HepG2 (cell line): ENCODE results near the gene DSTN. TPM values are rescaled to one million over a fixed set of nuclear protein-coding genes. Genes with fewer than 3 reads are reported as not detected.
A peak's percentile ranks its signal among the peaks of the same experiment; 100 is the strongest.

Experiments used
- BCLAF1 ChIP-seq: fragments of 450-650 bp; IDR thresholded peaks from 2 replicates; pipeline ENCODE4 v1.6.1; 2017; ENCODE audit warnings: mild to moderate bottlenecking
- FOXP4 ChIP-seq: sonication (generic); formaldehyde crosslinking; IDR thresholded peaks from 2 replicates; pipeline ENCODE4 v1.4.0; 2020; ENCODE audit warnings: missing genetic modification reagents
- HNF1B ChIP-seq: sonication (generic); formaldehyde crosslinking; IDR thresholded peaks from 2 replicates; pipeline ENCODE4 v1.5.1; 2020; ENCODE audit warnings: mild to moderate bottlenecking, moderate library complexity, missing genetic modification reagents
- MEIS1 ChIP-seq: sonication (generic); formaldehyde crosslinking; IDR thresholded peaks from 2 replicates; pipeline ENCODE4 v1.9.0; 2021; ENCODE audit warnings: mild to moderate bottlenecking, missing genetic modification reagents, moderate library complexity, borderline replicate concordance
- PRDM15 ChIP-seq: sonication (generic); formaldehyde crosslinking; IDR thresholded peaks from 2 replicates; pipeline ENCODE4 v1.4.0; 2020; ENCODE audit warnings: missing genetic modification reagents
- RXRA ChIP-seq: sonication (generic); formaldehyde crosslinking; IDR thresholded peaks from 2 replicates; pipeline ENCODE4 v1.5.1; 2020; ENCODE audit warnings: missing genetic modification reagents
- THAP8 ChIP-seq: sonication (generic); formaldehyde crosslinking; IDR thresholded peaks from 2 replicates; pipeline ENCODE4 v1.5.1; 2020; ENCODE audit warnings: missing genetic modification reagents, mild to moderate bottlenecking, borderline replicate concordance
- ZFY ChIP-seq: sonication (generic); formaldehyde crosslinking; IDR thresholded peaks from 2 replicates; pipeline ENCODE4 v1.4.0; 2020; ENCODE audit warnings: missing genetic modification reagents
- ZNF180 ChIP-seq: sonication (generic); formaldehyde crosslinking; IDR thresholded peaks from 2 replicates; pipeline ENCODE4 v1.4.0; 2020; ENCODE audit warnings: low read depth, missing genetic modification reagents, borderline replicate concordance
- ZNF256 ChIP-seq: sonication (generic); formaldehyde crosslinking; conservative IDR thresholded peaks from 2 replicates; pipeline ENCODE4 v1.4.0; 2020; ENCODE audit warnings: missing genetic modification reagents
- ZNF281 ChIP-seq: sonication (generic); formaldehyde crosslinking; IDR thresholded peaks from 2 replicates; pipeline ENCODE4 v1.4.0; 2020; ENCODE audit warnings: missing genetic modification reagents, borderline replicate concordance
- ZNF549 ChIP-seq: sonication (generic); formaldehyde crosslinking; IDR thresholded peaks from 2 replicates; pipeline ENCODE4 v1.5.0; 2020; ENCODE audit warnings: missing genetic modification reagents
- ZNF816 ChIP-seq: sonication (generic); formaldehyde crosslinking; IDR thresholded peaks from 2 replicates; pipeline ENCODE4 v1.8.0; 2022; ENCODE audit warnings: missing genetic modification reagents, mild to moderate bottlenecking, borderline replicate concordance
- polyA plus RNA-seq, 8 experiments: library from polyadenylated mRNA; depleted of rRNA in 3 of 8; stranded (reverse) in 7 of 8; unstranded in 1 of 8; fragments of >200 nt; fragmentation: Illumina TruSeq in 4 of 8; extraction: Trizol in 4 of 8; gene quantifications; 2 replicates each; pipeline versions ENCODE4 v1.2.1 to v1.2.3, GENCODE V29; 2011 to 2016; ENCODE audit warnings: low read depth in 4 of 8, missing spikeins in 1 of 8, mixed read lengths in 1 of 8; ENCODE audit not compliant: insufficient read depth in 1 of 8
- total RNA-seq, 5 experiments: library from RNA; depleted of rRNA; stranded (reverse); fragments of >200 nt; fragmentation: Illumina TruSeq; extraction: Trizol; gene quantifications; 2 replicates each; pipeline ENCODE4 v1.2.3, GENCODE V29; 2016; ENCODE audit warnings: low read depth in 1 of 5

Gene DSTN
- total and polyA plus RNA-seq, 2 of the 13 experiments (the other 11 are each of a cell fraction or from before 2014, with no cell fraction given): 27.6 to 106 TPM

GRCh38 chr20:17613328-17614175 is 43.7 kb downstream of the DSTN start (continued):
- TF ChIP-seq BCLAF1 (no peak), THAP8 (CRISPR knock-in tag) (0 out of 2 replicates have a peak, but pooled peaks have one; percentile 76), ZFY (no peak), RXRA (no peak; the same call in 1 of the 2 replicates), ZNF180 (CRISPR knock-in tag) (no peak), MEIS1 (CRISPR knock-in tag) (no peak), FOXP4 (no peak), ZNF549 (CRISPR knock-in tag) (no peak), HNF1B (CRISPR knock-in tag) (peak; percentile 48), ZNF256 (CRISPR knock-in tag) (no peak), ZNF816 (CRISPR knock-in tag) (0 out of 2 replicates have a peak, but pooled peaks have one; percentile 5), ZNF281 (CRISPR knock-in tag) (no peak), PRDM15 (CRISPR knock-in tag) (no peak)
